Endothelial cell of umbilical vein (primary cell): ENCODE data around the gene CLPX. TPM values are rescaled to one million over a fixed set of nuclear protein-coding genes. Genes with fewer than 3 reads are reported as not detected.

Experiments
- BruUV-seq: library from RNA; stranded (reverse); fragments of 400-500 nt; replicated peaks from 2 replicates; lab custom pipeline; 2021; lab: Mats Ljungman, UMichigan
- CTCF ChIA-PET: fragments of 300-600, 350-600 bp; sonication (Branson Sonifier 250); formaldehyde crosslinking; loops from one replicate; lab custom pipeline; 2021; ENCODE audit warnings: antibody characterized with exemption, inconsistent platforms; lab: Charles Lee
- POLR2A ChIA-PET: fragments of 300-600, 350-600 bp; sonication (Branson Sonifier 250); formaldehyde crosslinking; loops from one replicate; lab custom pipeline; 2021; ENCODE audit warnings: antibody characterized with exemption, inconsistent platforms; lab: Charles Lee
- DNase-seq: peaks from one replicate; pipeline ENCODE4 v3.0.0-alpha.2; 2011; ENCODE audit warnings: low read depth, low spot score
- FAIRE-seq: peaks from 2 replicates; lab custom pipeline; 2011; peaks lifted over from hg19 to GRCh38; lab: Jason Lieb, UNC
- H2AFZ ChIP-seq: 2 replicates; pipeline ENCODE4 v1.6.0; 2012; ENCODE audit warnings: low read depth, low read length, control low read depth, inconsistent platforms
- H3K27ac ChIP-seq: 2 replicates; pipeline ENCODE4 v1.5.1; 2011; ENCODE audit warnings: low read depth, mild to moderate bottlenecking, control low read depth, low read length, moderate library complexity; ENCODE audit not compliant: insufficient read depth
- H3K27me3 ChIP-seq, 2 experiments: 2 replicates each; pipeline versions ENCODE4 v1.6.0 to v1.6.1; 2011; ENCODE audit warnings: low read length in 2 of 2, mixed read lengths in 1 of 2; ENCODE audit not compliant: control insufficient read depth in 2 of 2, insufficient read depth in 2 of 2
- H3K36me3 ChIP-seq, 2 experiments: 2 replicates in 1 of 2; 3 replicates in 1 of 2; pipeline ENCODE4 v1.5.1; 2011; ENCODE audit warnings: low read length in 2 of 2, mild to moderate bottlenecking in 1 of 2, moderate library complexity in 1 of 2; ENCODE audit not compliant: control insufficient read depth in 2 of 2, insufficient read depth in 2 of 2; ENCODE audit errors: extremely low read depth in 1 of 2
- H3K4me1 ChIP-seq: 3 replicates; pipeline ENCODE4 v1.5.1; 2011; ENCODE audit warnings: mild to moderate bottlenecking, low read length; ENCODE audit not compliant: control insufficient read depth, insufficient read depth; ENCODE audit errors: extremely low read depth
- H3K4me2 ChIP-seq: 2 replicates; pipeline ENCODE4 v1.6.1; 2011; ENCODE audit warnings: low read length, control low read depth, mixed read lengths; ENCODE audit not compliant: insufficient read depth
- H3K4me3 ChIP-seq, 3 experiments: fragments of 200-600 bp in 1 of 3; sonication (generic), shearing (Covaris generic) in 1 of 3; replicated peaks in 1 of 3; 2 replicates each; pipeline ENCODE4 v1.5.1; 2011 to 2016; ENCODE audit warnings: control low read depth in 3 of 3, low read length in 3 of 3, mild to moderate bottlenecking in 2 of 3, inconsistent platforms in 1 of 3, low read depth in 1 of 3, moderate library complexity in 1 of 3; ENCODE audit not compliant: insufficient read depth in 1 of 3
- H3K79me2 ChIP-seq: 2 replicates; pipeline ENCODE4 v1.6.0; 2012; ENCODE audit warnings: low read length, inconsistent platforms; ENCODE audit not compliant: control insufficient read depth, insufficient read depth
- H3K9ac ChIP-seq: replicated peaks from 2 replicates; pipeline ENCODE3; 2011; ENCODE audit warnings: low read length, control low read depth; ENCODE audit not compliant: insufficient read depth; ENCODE audit errors: extremely low read depth
- H3K9me1 ChIP-seq: replicated peaks from 3 replicates; pipeline ENCODE4 v1.6.0; 2011; ENCODE audit warnings: mild to moderate bottlenecking, low read length; ENCODE audit not compliant: control insufficient read depth, insufficient read depth; ENCODE audit errors: extremely low read depth
- H3K9me3 ChIP-seq: replicated peaks from 2 replicates; pipeline ENCODE4 v1.5.1; 2012; ENCODE audit warnings: low read length, inconsistent platforms; ENCODE audit not compliant: control insufficient read depth, insufficient read depth
- H4K20me1 ChIP-seq: replicated peaks from 2 replicates; pipeline ENCODE3; 2011; ENCODE audit warnings: mild to moderate bottlenecking, low read length; ENCODE audit not compliant: control insufficient read depth, insufficient read depth; ENCODE audit errors: extremely low read depth
- CTCF ChIP-seq, 2 donors: IDR thresholded peaks; 1 replicate in 1 of 2; 2 replicates in 1 of 2; pipeline ENCODE4 v1.5.1; 2011; ENCODE audit warnings: low read length in 2 of 2, mild to moderate bottlenecking in 2 of 2, moderate library complexity in 2 of 2, control low read depth in 1 of 2, inconsistent platforms in 1 of 2, low read depth in 1 of 2; ENCODE audit not compliant: insufficient read depth in 1 of 2; ENCODE audit errors: extremely low read depth in 1 of 2
- EZH2 ChIP-seq: IDR thresholded peaks from 2 replicates; pipeline ENCODE4 v1.6.1; 2012; ENCODE audit warnings: borderline replicate concordance, low read depth, mild to moderate bottlenecking, moderate library complexity, low read length, inconsistent platforms; ENCODE audit not compliant: severe bottlenecking
- FOS ChIP-seq: IDR thresholded peaks from 2 replicates; pipeline ENCODE4 v1.6.1; 2011; ENCODE audit warnings: mild to moderate bottlenecking, low read length, moderate library complexity, borderline replicate concordance; ENCODE audit not compliant: insufficient read depth
- GATA2 ChIP-seq: IDR thresholded peaks from 2 replicates; pipeline ENCODE4 v1.7.0; 2011; ENCODE audit warnings: low read depth, mild to moderate bottlenecking, moderate library complexity, mixed read lengths, low read length; ENCODE audit not compliant: insufficient read length, insufficient read depth
- JUN ChIP-seq: IDR thresholded peaks from 2 replicates; pipeline ENCODE4 v1.6.1; 2011; ENCODE audit warnings: borderline replicate concordance, low read depth; ENCODE audit not compliant: insufficient read length, insufficient read depth
- MAX ChIP-seq: IDR thresholded peaks from 2 replicates; pipeline ENCODE4 v1.6.1; 2011; ENCODE audit not compliant: insufficient read depth, insufficient read length
- MYC ChIP-seq: IDR thresholded peaks from one replicate; pipeline ENCODE4 v1.6.1; 2011; ENCODE audit warnings: mild to moderate bottlenecking, low read depth, low read length
- POLR2A ChIP-seq: IDR thresholded peaks from 2 replicates; pipeline ENCODE4 v1.6.1; 2012; ENCODE audit warnings: low read depth, mild to moderate bottlenecking, control low read depth, low read length
- POLR2AphosphoS5 ChIP-seq: IDR thresholded peaks from 2 replicates; pipeline ENCODE4 v1.6.1; 2012; ENCODE audit warnings: low read depth, mild to moderate bottlenecking, control low read depth, low read length, moderate library complexity; ENCODE audit not compliant: insufficient read depth
- dilution Hi-C: fragments of 300-500 bp; cut with MboI; formaldehyde crosslinking; loops from one replicate; pipeline ENCODE4 v1.15.0; 2019; ENCODE audit warnings: low sequenced_read_pairs; ENCODE audit not compliant: extremely low pct_ligation_motif_present
- intact Hi-C: fragments of 100-400 bp; cut with micrococcal nuclease; formaldehyde crosslinking; loops from one replicate; pipeline ENCODE4 v1.10.0; 2022
- polyA plus RNA-seq, 4 experiments: library from polyadenylated mRNA; depleted of rRNA in 3 of 4; stranded (reverse) in 3 of 4; unstranded in 1 of 4; fragments of >200 nt; gene quantifications; 2 replicates each; pipeline versions ENCODE4 v1.2.1 to v1.2.3, GENCODE V29; 2011 to 2012; ENCODE audit warnings: missing spikeins in 1 of 4
- total RNA-seq: library from RNA; stranded (reverse); gene quantifications from 2 replicates; pipeline ENCODE4 v1.2.3, GENCODE V29; 2021

CLPX gene
- total and polyA plus RNA-seq, 2 donors (not counting 3 experiments of a cell fraction or from before 2014, with no cell fraction given), result 11.1 to 41.4 TPM

GRCh38 chr15:65221697-65222096 lies 36.6 kb upstream of the CLPX start:
- intact Hi-C loops, result no loop called here

More at GRCh38 chr15:65221697-65222096, 36.6 kb upstream of the CLPX start:
- H3K9me1 ChIP-seq, result no peaks in the 10 kb centered on the region
- peaks cover 0 to 6% of the 10 kb centered on the region in 2 experiments for H3K27me3 ChIP-seq
- H3K36me3 ChIP-seq, result no peaks in the 10 kb centered on the region
- H3K4me1 ChIP-seq, result no peaks in the 10 kb centered on the region
- ChIA-PET CTCF (interaction anchor here (1.3 to 2.6 kb wide), 3 partner anchors 10 to 76 kb away, joined by 3 to 6 read pairs (median 5); partner anchors contain the start of gene CILP), POLR2A (interaction anchor here (0.6 kb wide), 1 partner anchor 907 kb away, joined by 5 read pairs; no protein-coding TSS in a partner anchor)
- H3K27ac ChIP-seq, result no peak overlapping the region
- FAIRE-seq (no peak), DNase-seq (no peak)
- BruUV-seq, result no TSS peak
- no peaks in the 10 kb centered on the region for H3K79me2 ChIP-seq
- no peak overlapping the region for H3K9ac ChIP-seq
- no peaks in the 10 kb centered on the region for H4K20me1 ChIP-seq
- no peaks in the 10 kb centered on the region for H3K9me3 ChIP-seq
- H2AFZ ChIP-seq, result no peak overlapping the region
- H3K4me3 ChIP-seq, result no peak overlapping the region
- no peak for TF ChIP-seq CTCF (IDR thresholded peaks at IDR 0.05; ENCODE audit: extremely low read depth in 1 of 2, insufficient read depth in 1 of 2, low read depth in 1 of 2, low read length in 2 of 2)
- TF ChIP-seq JUN, result no peak
- no peak for TF ChIP-seq MYC
- no peak for TF ChIP-seq GATA2
- TF ChIP-seq POLR2AphosphoS5, result no peak
- no peak for TF ChIP-seq POLR2A
- TF ChIP-seq MAX, result no peak
- no peak for TF ChIP-seq EZH2
- TF ChIP-seq FOS, result no peak
- H3K4me2 ChIP-seq, result no peak overlapping the region
- dilution Hi-C loops, result no loop called here
